Parathyroid adenoma (tissue), 2 donors: ENCODE measurements around the gene HSF2BP.
A peak's percentile ranks its signal among the peaks of the same experiment; 100 is the strongest.
"Not testable (repeated sequence)": the region's sequence is repeated elsewhere in the genome, so short reads cannot be mapped to it uniquely, and the experiment has no call there.

Source experiments
- H2AFZ ChIP-seq: fragments of 300-600 bp; sonication (generic); one replicate; pipeline ENCODE4 v1.7.0; 2017; ENCODE audit warnings: antibody characterized with exemption, mild to moderate bottlenecking
- H3K27ac ChIP-seq: fragments of 300-600 bp; sonication (generic); one replicate; pipeline ENCODE4 v1.7.0; 2017
- H3K27me3 ChIP-seq: fragments of 300-600 bp; sonication (generic); one replicate; pipeline ENCODE4 v1.7.0; 2017; ENCODE audit warnings: low read length; ENCODE audit not compliant: control insufficient read depth, insufficient read depth
- H3K36me3 ChIP-seq: fragments of 300-600 bp; sonication (generic); one replicate; pipeline ENCODE4 v1.7.0; 2017; ENCODE audit warnings: low read length; ENCODE audit not compliant: control insufficient read depth, insufficient read depth
- H3K4me1 ChIP-seq: fragments of 300-600 bp; sonication (generic); one replicate; pipeline ENCODE4 v1.7.0; 2017; ENCODE audit warnings: control low read depth
- H3K4me2 ChIP-seq: fragments of 300-600 bp; sonication (generic); one replicate; pipeline ENCODE4 v1.7.0; 2017; ENCODE audit warnings: low read length
- H3K4me3 ChIP-seq: fragments of 300-600 bp; sonication (generic); one replicate; pipeline ENCODE4 v1.7.0; 2017; ENCODE audit warnings: low read depth, low read length
- H3K79me2 ChIP-seq: fragments of 300-600 bp; sonication (generic); one replicate; pipeline ENCODE4 v1.7.0; 2017; ENCODE audit warnings: control low read depth
- H3K9ac ChIP-seq: fragments of 300-600 bp; sonication (generic); one replicate; pipeline ENCODE4 v1.7.0; 2017; ENCODE audit warnings: mild to moderate bottlenecking
- H3K9me3 ChIP-seq: fragments of 300-600 bp; sonication (generic); one replicate; pipeline ENCODE4 v1.7.0; 2017; ENCODE audit warnings: low read length; ENCODE audit not compliant: control insufficient read depth
- CTCF ChIP-seq: fragments of 300-600 bp; sonication (generic); IDR thresholded peaks from one replicate; pipeline ENCODE4 v1.7.0; 2017; ENCODE audit warnings: antibody characterized with exemption, mild to moderate bottlenecking
- donor health status: primary hyperparathyroidism.

Gene HSF2BP

GRCh38 chr21:43653626-43654025 lies 5.7 kb downstream of the HSF2BP start:
- no peak overlapping the region for H3K4me3 ChIP-seq
- H3K27me3 ChIP-seq = no peaks in the 10 kb centered on the region
- H3K79me2 ChIP-seq = no peaks in the 10 kb centered on the region
- TF ChIP-seq CTCF = no peak
- H3K9ac ChIP-seq = no peak overlapping the region
- no peaks in the 10 kb centered on the region for H3K9me3 ChIP-seq
- no peaks in the 10 kb centered on the region for H3K4me1 ChIP-seq
- no peaks in the 10 kb centered on the region for H3K36me3 ChIP-seq
- no peak overlapping the region for H3K4me2 ChIP-seq
- no peak overlapping the region for H2AFZ ChIP-seq
- H3K27ac ChIP-seq = no peak overlapping the region

- no peaks in the 10 kb centered on the region for H3K36me3 ChIP-seq
- H3K9me3 ChIP-seq = no peaks in the 10 kb centered on the region
- H3K4me2 ChIP-seq = no peak overlapping the region
- no peaks in the 10 kb centered on the region for H3K79me2 ChIP-seq
- no peak for TF ChIP-seq CTCF
- no peaks in the 10 kb centered on the region for H3K4me1 ChIP-seq
- H3K4me3 ChIP-seq = no peak overlapping the region
- no peak overlapping the region for H3K9ac ChIP-seq
- H2AFZ ChIP-seq = no peak overlapping the region
- no peak overlapping the region for H3K27ac ChIP-seq
- no peaks in the 10 kb centered on the region for H3K27me3 ChIP-seq
These were observed 6.7 kb downstream of the HSF2BP start for GRCh38 chr21:43652616-43653015.

GRCh38 chr21:43651926-43652325 lies 7.4 kb downstream of the HSF2BP start:
- H3K36me3 ChIP-seq, H3K4me2 ChIP-seq, H3K27me3 ChIP-seq, H3K4me1 ChIP-seq, H2AFZ ChIP-seq, H3K79me2 ChIP-seq, H3K9ac ChIP-seq, H3K9me3 ChIP-seq, H3K4me3 ChIP-seq, H3K27ac ChIP-seq: not testable (repeated sequence)

GRCh38 chr21:43648171-43648570 lies 11.1 kb downstream of the HSF2BP start:
- TF ChIP-seq CTCF = no peak
- Histone ChIP-seq H3K4me3 (no peak overlapping the region), H2AFZ (no peak overlapping the region), H3K27me3 (no peaks in the 10 kb centered on the region), H3K27ac (no peak overlapping the region), H3K9me3 (no peaks in the 10 kb centered on the region), H3K4me1 (peaks cover 8% of the 10 kb centered on the region), H3K79me2 (no peaks in the 10 kb centered on the region), H3K4me2 (no peak overlapping the region), H3K9ac (no peak overlapping the region), H3K36me3 (no peaks in the 10 kb centered on the region)

- H3K4me3 ChIP-seq = peak overlapping the region; percentile 6
- H2AFZ ChIP-seq = no peak overlapping the region
- H3K4me1 ChIP-seq = peaks cover 8% of the 10 kb centered on the region
- no peaks in the 10 kb centered on the region for H3K27me3 ChIP-seq
- no peak overlapping the region for H3K27ac ChIP-seq
- H3K4me2 ChIP-seq = no peak overlapping the region
- TF ChIP-seq CTCF = peak; percentile 92
- no peaks in the 10 kb centered on the region for H3K36me3 ChIP-seq
- H3K9me3 ChIP-seq = no peaks in the 10 kb centered on the region
- H3K79me2 ChIP-seq = no peaks in the 10 kb centered on the region
- no peak overlapping the region for H3K9ac ChIP-seq
These were observed 12.6 kb downstream of the HSF2BP start for GRCh38 chr21:43646550-43647260.
